Tibial nerve (tissue), 4 donors: ENCODE results near the gene PTPRU. TPM values are rescaled to one million over a fixed set of nuclear protein-coding genes. Genes with fewer than 3 reads are reported as not detected.

Experiments used
- DNase-seq, 2 donors: peaks; one replicate each; pipeline ENCODE4 v3.0.0-alpha.2; 2019; ENCODE audit warnings: low spot score in 2 of 2
- H3K27ac ChIP-seq, 4 donors: fragments of 200-600 bp; sonication (generic) in 3 of 4; one replicate each; pipeline ENCODE4 v1.5.1; 2017 to 2019; ENCODE audit warnings: mild to moderate bottlenecking in 1 of 4
- H3K27me3 ChIP-seq, 2 donors: fragments of 200-600 bp; sonication (generic) in 1 of 2; one replicate each; pipeline versions ENCODE4 v1.5.1 to v1.6.0; 2017 to 2019
- H3K36me3 ChIP-seq, 3 donors: fragments of 200-600 bp; sonication (generic); one replicate each; pipeline ENCODE4 v1.5.1; 2018 to 2019
- H3K4me1 ChIP-seq, 4 donors: fragments of 200-600 bp; sonication (generic) in 3 of 4; one replicate each; pipeline ENCODE4 v1.5.1; 2017 to 2019
- H3K4me3 ChIP-seq, 4 donors: fragments of 200-600 bp; sonication (generic) in 3 of 4; one replicate each; pipeline ENCODE4 v1.5.1; 2017 to 2019; ENCODE audit warnings: mild to moderate bottlenecking in 1 of 4, moderate library complexity in 1 of 4
- H3K9me3 ChIP-seq, 4 donors: fragments of 200-600 bp; sonication (generic) in 3 of 4; one replicate each; pipeline ENCODE4 v1.5.1; 2017 to 2019
- CTCF ChIP-seq, 5 experiments: fragments of 200-600 bp in 3 of 5; fragments of 450-650 bp in 2 of 5; sonication (generic) in 3 of 5; IDR thresholded peaks; one replicate each; pipeline ENCODE4 v1.5.1; 2016 to 2019; ENCODE audit warnings: antibody characterized with exemption in 5 of 5, mild to moderate bottlenecking in 3 of 5, moderate library complexity in 2 of 5
- EP300 ChIP-seq, 2 donors: sonication (generic); formaldehyde crosslinking; IDR thresholded peaks; one replicate each; pipeline ENCODE4 v1.6.1; 2017; ENCODE audit warnings: antibody characterized with exemption in 2 of 2, mild to moderate bottlenecking in 1 of 2
- POLR2A ChIP-seq, 2 donors: fragments of 450-650 bp; IDR thresholded peaks; one replicate each; pipeline ENCODE4 v1.6.1; 2017; ENCODE audit warnings: antibody characterized with exemption in 2 of 2, mild to moderate bottlenecking in 2 of 2, moderate library complexity in 2 of 2
- WGBS, 2 donors: methylation state at CpG; one replicate each; pipeline ENCODE4 v1.1.5; 2018; 5-methylcytosine and 5-hydroxymethylcytosine counted together
- total RNA-seq, 4 donors: library from RNA; depleted of rRNA; stranded (reverse); fragments of >200 nt; gene quantifications; one replicate each; pipeline ENCODE4 v1.1.0, GENCODE V29; 2016

PTPRU gene
- total RNA-seq, 4 donors from 2014 or later, result 52.1 to 75.6 (median 63.7) TPM

DNA sequence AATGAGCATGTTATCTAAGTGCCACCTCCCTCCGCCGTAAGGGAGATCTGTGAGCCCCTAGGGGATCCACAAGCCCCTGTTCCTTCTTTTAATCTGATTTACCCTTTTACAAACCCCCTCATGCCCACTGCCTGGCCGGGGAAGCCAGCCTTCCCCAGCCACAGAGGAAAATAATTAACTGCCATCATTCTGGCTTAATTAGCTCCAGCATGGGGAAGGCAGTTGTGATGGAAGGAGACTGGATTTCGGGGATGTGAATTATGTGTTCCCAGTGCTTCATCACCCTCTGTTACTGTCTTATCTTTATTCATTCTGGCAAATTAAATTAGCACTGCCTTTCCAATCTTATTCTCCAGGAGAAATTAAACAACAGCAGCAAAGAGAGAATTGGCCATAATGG lies 135.8 kb downstream of the PTPRU start:
- TF ChIP-seq POLR2A (IDR thresholded peaks at IDR 0.05) (no peak), EP300 (IDR thresholded peaks at IDR 0.05) (no peak), CTCF (IDR thresholded peaks at IDR 0.05) (no peak)
- H3K4me1 ChIP-seq, result no peaks in the 10 kb centered on the region
- no peak overlapping the region for H3K4me3 ChIP-seq
- H3K27me3 ChIP-seq, result peaks cover 0 to 5% of the 10 kb centered on the region in 2 donors
- no peaks in the 10 kb centered on the region for H3K36me3 ChIP-seq
- 30% methylated on average over 4 of the region's 4 CpGs for WGBS, 2 donors
- no peak overlapping the region for H3K27ac ChIP-seq
- no peak for DNase-seq
- peaks cover 0 to 17% (median 0%) of the 10 kb centered on the region in 4 donors for H3K9me3 ChIP-seq

Other genes starting within 250 kb of the PTPRU start
- gene TMEM200B, start 112.6 kb upstream of the PTPRU start, total RNA-seq, result 10 to 100 TPM; 16.1 to 27.7 (median 22.6) TPM
- 10 to 100 TPM; 63.4 to 75.9 (median 69.1) TPM for gene SRSF4, start 54.6 kb upstream of the PTPRU start, total RNA-seq
- gene MECR, start 5.6 kb upstream of the PTPRU start, total RNA-seq, result 10 to 100 TPM; 18.8 to 34.2 (median 22.9) TPM